ENCODE measurements around the gene TPGS1. TPM values are rescaled to one million over a fixed set of nuclear protein-coding genes. Genes with fewer than 3 reads are reported as not detected.

The TPGS1 gene
- total RNA-seq, 1 experiment from 2014 or later = 13.8 TPM

DNA sequence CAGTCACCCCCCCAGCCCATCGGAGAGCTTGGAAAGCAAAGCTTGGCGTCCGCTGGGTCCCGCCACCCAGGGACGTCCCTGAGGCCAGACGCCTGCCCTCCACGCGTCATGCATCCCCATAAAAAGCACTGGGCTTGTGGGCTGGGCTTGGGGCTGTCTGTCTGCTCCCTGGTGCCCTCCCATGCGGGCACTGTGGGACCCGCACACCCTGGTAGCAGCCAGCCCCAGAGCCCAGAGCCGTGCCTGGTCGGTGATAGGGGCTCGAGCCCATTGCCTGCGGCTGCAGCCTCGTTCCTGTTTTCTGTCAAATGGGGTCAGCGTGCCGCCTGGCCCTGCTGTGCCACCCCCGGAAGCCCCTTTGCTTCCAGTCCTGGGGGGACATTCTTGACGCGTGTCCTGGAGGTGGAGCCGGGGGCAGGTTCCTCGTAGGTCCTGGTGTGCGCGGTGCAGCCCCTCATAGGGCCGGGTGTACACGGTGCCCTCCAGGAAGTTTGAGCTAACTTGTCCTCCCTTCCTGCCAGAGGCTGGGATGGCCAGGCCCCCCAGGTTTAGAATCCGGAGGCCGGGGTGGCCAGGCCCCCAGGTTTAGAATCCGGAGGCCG lies 32.2 kb downstream of the TPGS1 start:
- TF ChIP-seq EZH2 (IDR thresholded peaks at IDR 0.05; ENCODE audit: low read depth) = no peak
- TF ChIP-seq, protein P1, sequence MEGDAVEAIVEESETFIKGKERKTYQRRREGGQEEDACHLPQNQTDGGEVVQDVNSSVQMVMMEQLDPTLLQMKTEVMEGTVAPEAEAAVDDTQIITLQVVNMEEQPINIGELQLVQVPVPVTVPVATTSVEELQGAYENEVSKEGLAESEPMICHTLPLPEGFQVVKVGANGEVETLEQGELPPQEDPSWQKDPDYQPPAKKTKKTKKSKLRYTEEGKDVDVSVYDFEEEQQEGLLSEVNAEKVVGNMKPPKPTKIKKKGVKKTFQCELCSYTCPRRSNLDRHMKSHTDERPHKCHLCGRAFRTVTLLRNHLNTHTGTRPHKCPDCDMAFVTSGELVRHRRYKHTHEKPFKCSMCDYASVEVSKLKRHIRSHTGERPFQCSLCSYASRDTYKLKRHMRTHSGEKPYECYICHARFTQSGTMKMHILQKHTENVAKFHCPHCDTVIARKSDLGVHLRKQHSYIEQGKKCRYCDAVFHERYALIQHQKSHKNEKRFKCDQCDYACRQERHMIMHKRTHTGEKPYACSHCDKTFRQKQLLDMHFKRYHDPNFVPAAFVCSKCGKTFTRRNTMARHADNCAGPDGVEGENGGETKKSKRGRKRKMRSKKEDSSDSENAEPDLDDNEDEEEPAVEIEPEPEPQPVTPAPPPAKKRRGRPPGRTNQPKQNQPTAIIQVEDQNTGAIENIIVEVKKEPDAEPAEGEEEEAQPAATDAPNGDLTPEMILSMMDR (conservative IDR thresholded peaks at IDR 0.05) = no peak
- Histone ChIP-seq H3K9me2 (ENCODE audit: insufficient read depth) (no peaks in the 10 kb centered on the region), H3K27ac (no peak overlapping the region), H3F3A (ENCODE audit: insufficient read depth, low read depth) (peaks cover 12% of the 10 kb centered on the region), H3K27me3 (ENCODE audit: insufficient read depth, low read depth) (no peaks in the 10 kb centered on the region), H3K4me2 (no peak overlapping the region), H2AFZ (no peak overlapping the region), H3K9me3 (ENCODE audit: insufficient read depth, low read depth) (no peaks in the 10 kb centered on the region), H3K79me2 (ENCODE audit: low read depth) (peaks cover 11% of the 10 kb centered on the region), H4K20me1 (ENCODE audit: insufficient read depth) (peaks cover 30% of the 10 kb centered on the region), H3K4me3 (no peak overlapping the region), H3K36me3 (ENCODE audit: low read depth) (peaks cover 10% of the 10 kb centered on the region; the same call in 1 of the 2 replicates), H3K4me1 (replicated peaks; ENCODE audit: insufficient read depth) (peaks cover 16% of the 10 kb centered on the region)
- POLR2A ChIA-PET (ENCODE audit: unreplicated experiment) = no interaction called here
- intact Hi-C loops (cut with micrococcal nuclease; ENCODE audit: unreplicated experiment) = no loop called here
- BruUV-seq (replicated peaks) = no TSS peak
- CTCF ChIA-PET = interaction anchor here (0.6 kb wide), 1 partner anchor 29 kb away, joined by 7 read pairs; no protein-coding TSS in a partner anchor
- DNase-seq = no peak

DNA sequence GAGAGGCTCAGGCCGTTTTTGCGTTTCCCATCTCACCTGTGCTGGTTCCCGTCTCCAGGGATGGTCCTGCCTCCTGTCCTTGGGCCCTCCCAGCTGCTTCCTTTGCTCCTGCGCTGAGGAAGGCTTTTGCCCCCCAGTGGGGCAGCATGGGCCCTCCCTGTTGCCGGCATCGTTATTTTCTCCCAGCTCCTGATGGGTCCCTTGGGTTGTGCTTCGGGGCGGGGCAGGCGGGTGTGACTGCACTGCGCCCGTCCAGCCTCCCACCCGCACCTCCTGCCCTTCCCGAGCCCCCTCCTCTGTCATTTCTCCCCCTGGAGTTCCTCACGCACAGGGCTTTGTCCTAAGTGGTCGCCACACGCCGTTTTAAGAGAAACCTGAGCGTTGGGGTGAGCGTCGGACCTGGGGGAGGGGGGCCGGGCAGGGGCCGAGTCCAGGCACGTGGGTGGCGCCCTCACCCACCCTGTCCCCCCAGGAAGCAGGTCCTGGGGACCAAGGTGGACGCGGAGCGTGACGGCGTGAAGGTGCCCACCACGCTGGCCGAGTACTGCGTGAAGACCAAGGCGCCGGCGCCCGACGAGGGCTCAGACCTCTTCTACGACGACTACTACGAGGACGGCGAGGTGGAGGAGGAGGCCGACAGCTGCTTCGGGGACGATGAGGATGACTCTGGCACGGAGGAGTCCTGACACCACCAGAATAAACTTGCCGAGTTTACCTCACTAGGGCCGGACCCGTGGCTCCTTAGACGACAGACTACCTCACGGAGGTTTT lies 33.8 kb downstream of the TPGS1 start:
- no peak overlapping the region for H3K4me3 ChIP-seq
- H3K9me2 ChIP-seq (ENCODE audit: insufficient read depth) = no peaks in the 10 kb centered on the region
- no peak for TF ChIP-seq EZH2 (IDR thresholded peaks at IDR 0.05; ENCODE audit: low read depth)
- TF ChIP-seq, protein P1 (conservative IDR thresholded peaks at IDR 0.05) = no peak
- BruUV-seq (replicated peaks) = no TSS peak
- H3K79me2 ChIP-seq (ENCODE audit: low read depth) = peaks cover 5% of the 10 kb centered on the region
- no peaks in the 10 kb centered on the region for H3K9me3 ChIP-seq (ENCODE audit: insufficient read depth, low read depth)
- H2AFZ ChIP-seq = no peak overlapping the region
- no peak overlapping the region for H3K27ac ChIP-seq
- peaks cover 22% of the 10 kb centered on the region for H4K20me1 ChIP-seq (ENCODE audit: insufficient read depth)
- peaks cover 3% of the 10 kb centered on the region; the same call in 1 of the 2 replicates for H3K4me1 ChIP-seq (replicated peaks; ENCODE audit: insufficient read depth)
- no peaks in the 10 kb centered on the region for H3K27me3 ChIP-seq (ENCODE audit: insufficient read depth, low read depth)
- POLR2A ChIA-PET (ENCODE audit: unreplicated experiment) = no interaction called here
- H3F3A ChIP-seq (ENCODE audit: insufficient read depth, low read depth) = peaks cover 6% of the 10 kb centered on the region; the same call in 1 of the 2 replicates
- H3K36me3 ChIP-seq (ENCODE audit: low read depth) = peaks cover 10% of the 10 kb centered on the region; the same call in 1 of the 2 replicates
- CTCF ChIA-PET = no interaction called here
- no peak for DNase-seq
- no peak overlapping the region for H3K4me2 ChIP-seq
- intact Hi-C loops (cut with micrococcal nuclease; ENCODE audit: unreplicated experiment) = no loop called here

GRCh38 chr19:541699-542098 lies 34.4 kb downstream of the TPGS1 start:
- no peaks in the 10 kb centered on the region for H3K27me3 ChIP-seq (ENCODE audit: insufficient read depth, low read depth)
- DNase-seq = no peak
- TF ChIP-seq, protein P1 (conservative IDR thresholded peaks at IDR 0.05) = no peak
- TF ChIP-seq EZH2 (IDR thresholded peaks at IDR 0.05; ENCODE audit: low read depth) = no peak
- H4K20me1 ChIP-seq (ENCODE audit: insufficient read depth) = peaks cover 15% of the 10 kb centered on the region
- H3K36me3 ChIP-seq (ENCODE audit: low read depth) = 0 out of 2 replicates have a peak, but pooled peaks cover 4% of the 10 kb centered on the region
- H3F3A ChIP-seq (ENCODE audit: insufficient read depth, low read depth) = peaks cover 6% of the 10 kb centered on the region; the same call in 1 of the 2 replicates
- H3K4me1 ChIP-seq (replicated peaks; ENCODE audit: insufficient read depth) = no peaks in the 10 kb centered on the region
- H2AFZ ChIP-seq = no peak overlapping the region
- peaks cover under 1% of the 10 kb centered on the region; the same call in 1 of the 2 replicates for H3K79me2 ChIP-seq (ENCODE audit: low read depth)
- H3K9me3 ChIP-seq (ENCODE audit: insufficient read depth, low read depth) = no peaks in the 10 kb centered on the region
- BruUV-seq (replicated peaks) = no TSS peak
- H3K4me2 ChIP-seq = no peak overlapping the region
- ChIA-PET POLR2A (ENCODE audit: unreplicated experiment) (no interaction called here), CTCF (no interaction called here)
- intact Hi-C loops (cut with micrococcal nuclease; ENCODE audit: unreplicated experiment) = no loop called here
- no peak overlapping the region for H3K4me3 ChIP-seq
- H3K27ac ChIP-seq = no peak overlapping the region
- no peaks in the 10 kb centered on the region for H3K9me2 ChIP-seq (ENCODE audit: insufficient read depth)

Measured in PC-9 (cell line).